Medulla oblongata (tissue), 1 donor: ENCODE measurements around the gene ACOXL.
A peak's percentile ranks its signal among the peaks of the same experiment; 100 is the strongest.

Source experiments
- DNase-seq: peaks from one replicate; pipeline ENCODE4 v3.0.0-alpha.2; 2015; ENCODE audit errors: extremely low spot score

The ACOXL gene

GRCh38 chr2:110755491-110756078 is 23.2 kb downstream of the ACOXL start:
- DNase-seq: no peak

GRCh38 chr2:110759411-110759810 is 27.0 kb downstream of the ACOXL start:
- DNase-seq: no peak

- DNase-seq: no peak
Measured at GRCh38 chr2:110764931-110765330, 32.6 kb downstream of the ACOXL start.

GRCh38 chr2:110766291-110766690 is 33.9 kb downstream of the ACOXL start:
- no peak for DNase-seq

GRCh38 chr2:110768591-110768990 is 36.2 kb downstream of the ACOXL start:
- DNase-seq: no peak

GRCh38 chr2:110770404-110770958 is 38.1 kb downstream of the ACOXL start:
- peak; percentile 16 for DNase-seq

GRCh38 chr2:110770959-110771431 is 38.6 kb downstream of the ACOXL start:
- no peak for DNase-seq

GRCh38 chr2:110771547-110772382 is 39.4 kb downstream of the ACOXL start:
- no peak for DNase-seq

GRCh38 chr2:110772383-110772755 is 40.0 kb downstream of the ACOXL start:
- DNase-seq: no peak

- DNase-seq: peak; percentile 27
Measured at GRCh38 chr2:110773401-110773921, 41.1 kb downstream of the ACOXL start.

GRCh38 chr2:110774701-110775100 is 42.3 kb downstream of the ACOXL start:
- no peak for DNase-seq

- DNase-seq: peak; percentile 36
Measured at GRCh38 chr2:110777531-110778311, 45.3 kb downstream of the ACOXL start.

- DNase-seq: no peak
Measured at GRCh38 chr2:110780461-110780860, 48.1 kb downstream of the ACOXL start.

- no peak for DNase-seq
Measured at GRCh38 chr2:110783196-110783873, 51.0 kb downstream of the ACOXL start.

GRCh38 chr2:110784047-110784631 is 51.8 kb downstream of the ACOXL start:
- DNase-seq: no peak

- no peak for DNase-seq
Measured at GRCh38 chr2:110785439-110785838, 53.1 kb downstream of the ACOXL start.

GRCh38 chr2:110788976-110789375 is 56.6 kb downstream of the ACOXL start:
- peak; percentile 58 for DNase-seq

GRCh38 chr2:110789706-110790105 is 57.3 kb downstream of the ACOXL start:
- DNase-seq: no peak

- no peak for DNase-seq
Measured at GRCh38 chr2:110790907-110791306, 58.5 kb downstream of the ACOXL start.

GRCh38 chr2:110791435-110791834 is 59.1 kb downstream of the ACOXL start:
- no peak for DNase-seq

GRCh38 chr2:110793034-110793433 is 60.7 kb downstream of the ACOXL start:
- DNase-seq: no peak
